GM18505 (cell line): ENCODE data around the gene DDX27.
"Not testable (repeated sequence)": the region's sequence is repeated elsewhere in the genome, so short reads cannot be mapped to it uniquely, and the experiment has no call there.

Source experiments
- ATAC-seq: cut with Tn5 transposase; IDR thresholded peaks from one replicate; pipeline ENCODE4 v1.9.1; 2021; ENCODE audit not compliant: unreplicated experiment
- POLR2A ChIP-seq: IDR thresholded peaks from 4 replicates; pipeline ENCODE4 v1.6.1; 2011; ENCODE audit warnings: borderline replicate concordance; ENCODE audit not compliant: insufficient read depth, insufficient read length; ENCODE audit errors: extremely low read depth

Gene DDX27

GRCh38 chr20:49186535-49187329 lies 32.5 kb upstream of the DDX27 start:
- TF ChIP-seq POLR2A = no peak
- no peak for ATAC-seq

GRCh38 chr20:49187330-49187850 lies 31.8 kb upstream of the DDX27 start:
- no peak for TF ChIP-seq POLR2A
- peak; percentile 1 for ATAC-seq

GRCh38 chr20:49187851-49188641 lies 31.2 kb upstream of the DDX27 start, which contains the start of gene STAU1:
TSS of gene STAU1 (minus strand) at chr20:49188334. CDS start at chr20:49166201, 22,133 bp downstream.
- peak; percentile 90 for ATAC-seq
- TF ChIP-seq POLR2A = peak; percentile 81

GRCh38 chr20:49192944-49193518 lies 26.2 kb upstream of the DDX27 start:
- ATAC-seq = not testable (repeated sequence)

- no peak for ATAC-seq
These were observed 19.4 kb upstream of the DDX27 start for GRCh38 chr20:49199729-49200293.

GRCh38 chr20:49203011-49203410 lies 16.2 kb upstream of the DDX27 start:
- no peak for ATAC-seq
- no peak for TF ChIP-seq POLR2A

More at GRCh38 chr20:49199729-49200293, 19.4 kb upstream of the DDX27 start:
- TF ChIP-seq POLR2A = no peak

GRCh38 chr20:49203746-49204145 lies 15.5 kb upstream of the DDX27 start:
- ATAC-seq = no peak
- TF ChIP-seq POLR2A = no peak

- no peak for ATAC-seq
- TF ChIP-seq POLR2A = no peak
These were observed 12.1 kb upstream of the DDX27 start for GRCh38 chr20:49207076-49207475.

GRCh38 chr20:49210101-49210756 lies 9.0 kb upstream of the DDX27 start:
- TF ChIP-seq POLR2A = no peak

GRCh38 chr20:49210757-49211110 lies 8.5 kb upstream of the DDX27 start:
- no peak for TF ChIP-seq POLR2A
- ATAC-seq = no peak

More at GRCh38 chr20:49210101-49210756, 9.0 kb upstream of the DDX27 start:
- no peak for ATAC-seq

GRCh38 chr20:49214571-49214970 lies 4.6 kb upstream of the DDX27 start:
- TF ChIP-seq POLR2A = no peak
- no peak for ATAC-seq

- ATAC-seq = no peak
These were observed 4.0 kb upstream of the DDX27 start for GRCh38 chr20:49215232-49215631.

More at GRCh38 chr20:49215232-49215631, 4.0 kb upstream of the DDX27 start:
- no peak for TF ChIP-seq POLR2A
